HG03378 (cell line): Measurements from ENCODE around the gene CDKAL1.
"Not testable (repeated sequence)": the region's sequence is repeated elsewhere in the genome, so short reads cannot be mapped to it uniquely, and the experiment has no call there.

Experiments used
- ATAC-seq: cut with Tn5 transposase; IDR thresholded peaks from one replicate; pipeline ENCODE4 v1.9.1; 2021; ENCODE audit warnings: mild to moderate bottlenecking, moderate library complexity; ENCODE audit not compliant: unreplicated experiment

The CDKAL1 gene

DNA sequence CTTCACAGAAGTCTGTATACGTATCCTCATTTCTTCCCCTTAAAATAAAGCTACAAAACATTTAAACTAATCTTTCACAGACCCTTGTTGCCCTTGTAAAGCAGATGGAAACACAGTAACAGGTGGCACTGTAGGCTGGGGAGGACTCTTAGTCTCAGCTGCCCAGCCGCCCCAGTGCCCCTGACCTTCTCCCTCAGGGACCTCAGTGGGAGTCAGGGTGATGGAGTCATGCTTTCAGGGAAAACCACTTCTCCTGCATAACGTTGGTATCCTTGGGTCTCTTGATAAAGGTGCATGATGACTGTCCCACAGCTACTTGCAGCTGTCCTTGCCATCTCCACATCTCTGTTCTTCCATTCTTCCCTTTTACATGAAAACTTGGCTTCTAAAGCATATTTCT is 198.6 kb downstream of the CDKAL1 start:
- no peak for ATAC-seq

- no peak for ATAC-seq
These were observed 203.7 kb downstream of the CDKAL1 start for GRCh38 chr6:20737912-20738311.

- no peak for ATAC-seq
These were observed 205.8 kb downstream of the CDKAL1 start for GRCh38 chr6:20740088-20740487.

DNA sequence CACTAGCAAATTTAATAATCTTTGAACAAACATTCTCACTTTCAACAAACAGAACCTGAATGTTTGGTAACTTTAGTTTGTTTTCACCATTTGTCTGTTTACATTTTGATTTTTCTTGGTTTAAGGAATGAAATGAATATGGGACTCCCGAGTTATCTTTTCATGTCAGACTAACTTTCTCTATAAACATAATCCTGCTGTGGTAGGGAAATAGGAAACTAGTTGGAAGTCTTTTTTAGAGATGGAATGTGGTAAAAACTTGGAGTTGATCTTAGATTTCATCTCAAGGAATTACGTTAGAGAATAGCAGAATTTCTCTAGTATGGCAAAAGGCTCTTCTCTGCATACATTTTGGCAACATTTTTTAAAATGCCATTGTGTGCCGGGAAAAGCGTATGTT is 206.5 kb downstream of the CDKAL1 start:
- no peak for ATAC-seq

DNA sequence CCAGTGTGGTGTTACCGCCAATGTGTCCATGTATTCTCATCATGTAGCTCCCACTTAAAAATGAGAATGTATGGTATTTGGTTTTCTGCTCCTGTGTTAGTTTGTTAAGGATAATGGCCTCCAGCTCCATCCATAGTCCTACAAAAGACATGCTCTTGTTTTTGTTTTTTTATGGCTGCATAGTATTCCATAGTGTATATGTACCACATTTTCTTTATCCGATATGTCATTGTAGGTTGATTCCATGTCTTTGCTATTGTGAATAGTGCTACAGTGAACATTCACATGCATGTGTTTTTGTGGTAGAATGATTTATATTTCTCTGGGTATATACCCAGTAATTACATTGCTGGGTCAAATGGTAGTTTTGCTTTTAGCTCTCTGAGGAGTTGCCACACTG is 207.2 kb downstream of the CDKAL1 start:
- no peak for ATAC-seq

DNA sequence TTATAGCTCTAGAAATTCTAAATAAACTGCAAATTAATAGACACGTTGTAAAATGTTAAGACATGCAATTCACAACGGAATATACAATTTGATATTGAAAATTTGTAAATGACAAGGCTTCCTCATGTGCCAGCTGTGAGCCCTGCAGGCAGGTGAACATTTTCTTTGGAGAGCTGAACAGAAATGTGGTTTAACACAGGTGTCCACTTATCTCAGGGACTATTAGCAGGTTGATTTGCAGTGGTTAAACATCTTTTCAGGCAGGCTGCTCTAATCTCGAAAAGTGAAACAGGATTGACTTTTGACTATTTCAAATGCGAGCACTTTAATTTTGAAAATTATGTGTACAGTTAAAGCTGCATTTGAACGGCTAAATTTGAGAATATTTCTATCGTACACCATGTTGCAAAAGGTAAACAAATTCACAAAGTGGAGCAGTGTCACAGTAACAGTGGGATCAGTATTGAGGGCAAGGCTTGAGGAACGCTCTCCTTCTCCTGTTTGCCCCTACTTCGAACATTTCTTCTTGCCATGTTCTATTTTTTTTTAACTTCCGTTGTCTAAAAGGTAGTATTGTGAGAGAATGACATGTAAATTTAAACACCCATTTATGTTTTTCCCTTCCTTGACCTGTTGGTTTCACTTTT is 210.8 kb downstream of the CDKAL1 start:
- no peak for ATAC-seq

DNA sequence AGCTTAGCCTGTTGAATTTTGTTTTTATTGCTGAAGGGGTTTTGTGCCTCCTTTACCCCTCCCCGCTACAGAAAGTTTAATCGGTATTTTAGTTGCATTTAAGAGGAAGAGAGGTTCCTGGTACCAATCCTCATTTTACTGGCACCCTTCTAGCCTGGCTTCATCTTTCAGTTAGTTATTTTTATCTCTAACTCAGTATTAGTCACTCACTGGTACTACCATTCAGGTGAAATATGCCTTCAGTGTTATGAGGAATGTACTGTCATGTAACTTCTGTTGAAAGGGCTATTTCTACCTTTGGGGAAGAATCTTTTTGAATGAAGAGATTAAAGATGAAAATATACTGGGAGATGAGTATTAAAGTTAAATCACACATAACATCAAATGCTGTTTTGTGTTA is 211.8 kb downstream of the CDKAL1 start:
- ATAC-seq = no peak

GRCh38 chr6:20746805-20747558 is 212.7 kb downstream of the CDKAL1 start:
- no peak for ATAC-seq

GRCh38 chr6:20747991-20748390 is 213.7 kb downstream of the CDKAL1 start:
- no peak for ATAC-seq

DNA sequence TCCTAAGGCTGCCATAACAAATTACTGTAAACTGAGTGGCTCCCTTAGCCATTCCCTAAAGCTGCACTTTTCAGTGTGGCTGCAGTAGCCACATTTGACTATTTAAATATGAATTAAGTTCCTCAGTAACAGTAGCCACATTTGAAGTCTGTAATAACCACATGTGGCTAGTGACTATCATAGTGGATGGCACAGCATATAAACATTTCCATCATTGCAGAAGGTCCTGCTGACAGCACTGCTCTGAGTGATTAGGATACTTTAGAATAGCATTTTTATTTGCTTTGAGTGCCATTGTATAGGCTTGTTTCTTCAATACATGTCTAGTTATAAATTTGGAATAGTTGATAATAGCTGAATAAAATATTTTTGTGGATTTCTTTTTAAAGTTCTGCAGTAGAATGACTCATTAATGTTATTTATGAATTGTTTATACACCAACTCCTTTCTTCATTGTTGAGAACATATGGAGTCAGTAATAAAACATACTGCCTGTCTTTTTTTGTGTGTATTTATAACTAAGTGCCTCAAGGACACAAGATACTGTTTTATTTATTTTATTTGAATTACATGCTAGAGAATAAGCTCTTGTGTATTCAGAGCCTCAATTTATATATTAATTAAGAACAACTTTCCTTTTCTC is 217.2 kb downstream of the CDKAL1 start:
- ATAC-seq = no peak

GRCh38 chr6:20755631-20756030 is 221.4 kb downstream of the CDKAL1 start:
- no peak for ATAC-seq

- not testable (repeated sequence) for ATAC-seq
These were observed 222.4 kb downstream of the CDKAL1 start for GRCh38 chr6:20756584-20757147.

- no peak for ATAC-seq
These were observed 223.5 kb downstream of the CDKAL1 start for GRCh38 chr6:20757761-20758160.

DNA sequence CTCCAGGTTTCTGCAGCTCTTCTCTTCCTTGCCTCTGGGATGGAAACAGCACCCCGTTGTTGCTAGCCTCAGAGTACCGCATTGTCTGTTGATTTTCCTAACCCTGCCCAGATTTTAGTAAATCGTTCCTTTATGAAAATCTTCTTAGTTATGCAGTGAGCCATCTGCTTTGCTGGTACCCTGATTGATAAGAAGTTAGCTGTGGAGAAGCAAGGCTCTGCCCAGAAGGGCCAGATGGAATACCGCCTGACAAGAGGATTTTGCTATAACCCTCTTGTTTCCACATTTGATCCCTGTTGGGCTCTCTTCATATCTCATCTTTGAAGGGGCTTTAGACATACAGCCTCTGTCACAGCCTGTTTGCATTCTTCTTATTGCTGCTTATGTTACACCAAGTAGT is 229.0 kb downstream of the CDKAL1 start:
- no peak for ATAC-seq

GRCh38 chr6:20769631-20770030 is 235.4 kb downstream of the CDKAL1 start:
- ATAC-seq = no peak

GRCh38 chr6:20770773-20771172 is 236.5 kb downstream of the CDKAL1 start:
- no peak for ATAC-seq

DNA sequence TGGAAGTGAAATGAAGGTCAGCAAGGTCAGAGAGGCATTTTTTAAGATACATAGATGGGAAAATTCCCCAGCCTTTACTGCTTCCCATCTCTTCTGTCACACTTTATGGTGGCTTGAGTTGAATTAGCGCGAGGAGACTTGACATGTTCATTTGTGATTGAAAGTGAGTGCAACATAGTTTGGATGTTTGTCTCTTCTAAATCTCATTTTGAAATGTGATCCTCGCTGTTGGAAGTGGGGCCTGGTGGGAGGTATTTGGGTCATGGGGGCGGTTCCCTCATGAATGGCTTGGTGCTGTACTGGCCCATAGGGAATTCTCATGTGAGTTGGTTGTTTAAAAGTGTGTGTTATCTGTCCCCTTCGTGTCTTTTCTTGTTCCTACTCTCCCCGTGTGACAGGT is 237.2 kb downstream of the CDKAL1 start:
- no peak for ATAC-seq

- ATAC-seq = no peak
These were observed 239.6 kb downstream of the CDKAL1 start for GRCh38 chr6:20773822-20774221.

GRCh38 chr6:20775981-20776380 is 241.7 kb downstream of the CDKAL1 start:
- ATAC-seq = no peak

GRCh38 chr6:20777801-20778200 is 243.5 kb downstream of the CDKAL1 start:
- ATAC-seq = no peak

GRCh38 chr6:20778459-20778858 is 244.2 kb downstream of the CDKAL1 start:
- ATAC-seq = no peak

GRCh38 chr6:20778912-20779311 is 244.7 kb downstream of the CDKAL1 start:
- ATAC-seq = no peak
